ENCODE measurements around the gene GSTM3.
"Not testable (repeated sequence)": the region's sequence is repeated elsewhere in the genome, so short reads cannot be mapped to it uniquely, and the experiment has no call there.

- TF ChIP-seq CTCF (IDR thresholded peaks at IDR 0.05; ENCODE audit: insufficient read depth, low read depth, low read length); EZH2 (IDR thresholded peaks at IDR 0.05; ENCODE audit: insufficient read depth, low read length): not testable (repeated sequence)
Measured at GRCh38 chr1:109694400-109694799, 46.4 kb downstream of the GSTM3 start.

All from astrocyte (in vitro differentiated cells and primary cell).